ENCODE data around the gene CPNE5.

DNA sequence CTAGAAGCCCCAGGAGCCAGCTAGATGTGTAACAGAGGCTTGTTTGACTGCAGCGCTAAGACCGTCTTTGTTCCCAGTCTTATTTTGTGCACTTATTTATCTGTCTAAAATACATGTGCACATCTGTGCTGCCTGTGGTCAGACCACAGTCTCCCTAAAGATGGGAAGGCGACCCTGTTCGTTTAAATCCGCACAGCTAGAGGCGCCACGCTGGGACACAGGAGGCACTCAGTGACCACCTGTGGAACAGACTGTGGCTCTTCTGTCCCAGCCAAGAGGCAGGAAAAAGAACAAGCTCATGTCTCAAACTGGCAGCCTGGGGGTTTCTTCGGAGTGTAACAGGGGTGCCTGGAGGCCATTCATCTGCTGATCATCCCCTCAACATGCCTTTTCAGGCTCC is 66.8 kb downstream of the CPNE5 start:
- TF ChIP-seq CTCF (IDR thresholded peaks at IDR 0.05) (no peak), EZH2 (IDR thresholded peaks at IDR 0.05) (no peak)
